HG03060 (cell line): ENCODE results near the gene PDE6B.
"Not testable (repeated sequence)": the region's sequence is repeated elsewhere in the genome, so short reads cannot be mapped to it uniquely, and the experiment has no call there.

Experiments used
- ATAC-seq: cut with Tn5 transposase; IDR thresholded peaks from one replicate; pipeline ENCODE4 v1.9.1; 2021; ENCODE audit warnings: low read depth, moderate number of reproducible peaks; ENCODE audit not compliant: unreplicated experiment

PDE6B gene

DNA sequence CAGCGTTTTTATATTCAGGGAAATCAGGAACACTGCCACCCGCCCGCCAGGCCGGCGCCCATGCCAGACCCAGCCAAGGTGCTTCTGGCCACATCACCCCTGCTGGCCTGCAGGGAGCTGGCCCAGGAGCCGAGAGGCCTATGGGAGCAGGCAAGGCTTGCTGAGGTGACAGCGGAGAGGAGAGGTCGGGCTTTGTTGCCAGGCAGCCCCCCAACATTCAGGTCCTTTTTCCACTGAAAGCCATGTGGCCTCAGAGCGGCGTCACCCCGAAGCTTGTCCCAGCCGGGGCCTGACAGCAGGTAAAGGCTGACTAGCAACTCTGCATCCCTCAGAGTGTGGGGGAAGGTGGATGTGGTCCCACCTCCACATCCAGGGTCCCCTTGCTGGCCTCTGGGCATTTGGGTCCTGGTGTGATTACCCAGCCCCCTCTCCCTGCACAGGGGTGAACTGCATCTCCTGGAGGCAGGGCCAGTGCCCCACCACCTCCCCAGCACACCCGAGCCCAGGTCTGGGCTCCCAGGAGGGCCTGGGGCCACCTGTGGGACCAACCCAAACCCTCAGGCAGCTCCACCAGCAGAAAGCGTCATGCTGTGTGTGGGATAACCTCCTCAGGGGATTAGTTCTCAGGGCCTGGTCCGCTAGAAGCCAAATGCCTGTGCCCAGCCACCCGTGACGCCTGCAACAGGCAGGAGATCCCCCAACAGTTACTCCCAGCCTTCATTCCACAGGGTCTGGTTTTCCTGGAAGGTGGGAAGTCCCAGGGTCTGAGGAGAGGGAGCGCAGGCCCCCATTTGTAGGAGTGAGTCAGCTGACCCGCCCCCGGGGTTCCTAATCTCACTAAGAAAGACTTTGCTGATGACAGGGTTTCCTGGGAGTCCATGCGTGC, at the start of gene PDE6B:
TSS of gene PDE6B (plus strand) at position 869 of the 886 bp plus-strand sequence. CDS start 54 bp downstream, outside the sequence.
- no peak for ATAC-seq

DNA sequence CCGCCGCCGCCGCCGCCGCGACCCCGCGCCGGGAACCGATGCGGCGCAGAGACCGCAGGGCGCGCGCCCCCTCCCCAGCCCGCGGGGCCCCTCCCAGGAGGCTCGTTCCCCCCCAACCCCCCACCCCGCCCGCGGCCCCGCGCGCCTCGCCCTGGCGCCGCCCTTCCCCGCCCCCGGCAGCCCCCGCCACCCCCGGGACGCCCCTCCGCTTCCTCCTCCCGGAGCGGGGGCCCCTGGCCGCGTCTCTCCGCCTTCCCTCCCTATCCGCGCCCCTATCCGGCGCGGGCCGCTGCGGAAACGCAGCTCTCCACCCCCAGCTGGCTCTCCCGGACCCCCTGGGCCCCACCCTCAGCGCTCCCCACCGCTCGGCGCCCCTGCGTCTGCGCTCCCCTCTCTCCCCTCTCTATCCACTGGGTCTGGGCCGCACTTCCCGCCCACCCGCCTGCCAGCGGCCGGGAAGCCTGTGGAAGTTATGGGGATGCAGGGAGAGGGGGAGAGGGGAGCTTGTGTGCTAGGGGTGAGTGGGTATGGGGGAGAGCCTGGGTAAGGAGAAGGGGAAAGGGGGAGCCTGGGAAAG, 49.0 kb upstream of the PDE6B start, which contains the start of gene TMEM271:
TSS of gene TMEM271 (minus strand) at position 51 of the 577 bp plus-strand sequence. CDS start 233 bp downstream, outside the sequence.
- no peak for ATAC-seq

DNA sequence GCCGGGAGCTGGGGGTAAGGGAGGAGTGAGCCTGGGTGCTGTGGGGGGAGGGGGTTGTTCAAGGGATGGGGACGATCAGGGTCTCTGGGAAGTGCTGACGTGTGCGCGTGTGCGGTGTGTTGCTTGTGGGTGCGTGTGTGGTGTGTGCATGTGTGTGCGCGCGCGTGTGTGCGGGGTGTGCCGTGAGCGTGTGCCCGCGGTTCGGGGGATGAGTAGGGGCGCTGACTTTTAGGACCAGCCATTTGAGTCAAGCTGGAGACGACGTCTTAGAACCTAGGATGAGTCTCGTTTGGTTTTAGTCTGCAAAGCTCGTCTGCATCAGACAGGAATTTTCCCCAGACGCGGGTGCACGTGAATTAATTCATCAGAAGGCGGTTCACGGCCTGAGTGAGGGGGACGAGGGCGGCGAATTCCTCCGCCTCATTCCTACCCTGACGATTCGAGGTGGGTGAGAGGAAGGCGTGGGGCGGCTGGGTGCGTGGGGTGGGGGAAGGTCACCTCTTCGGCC, 48.3 kb upstream of the PDE6B start:
- no peak for ATAC-seq

DNA sequence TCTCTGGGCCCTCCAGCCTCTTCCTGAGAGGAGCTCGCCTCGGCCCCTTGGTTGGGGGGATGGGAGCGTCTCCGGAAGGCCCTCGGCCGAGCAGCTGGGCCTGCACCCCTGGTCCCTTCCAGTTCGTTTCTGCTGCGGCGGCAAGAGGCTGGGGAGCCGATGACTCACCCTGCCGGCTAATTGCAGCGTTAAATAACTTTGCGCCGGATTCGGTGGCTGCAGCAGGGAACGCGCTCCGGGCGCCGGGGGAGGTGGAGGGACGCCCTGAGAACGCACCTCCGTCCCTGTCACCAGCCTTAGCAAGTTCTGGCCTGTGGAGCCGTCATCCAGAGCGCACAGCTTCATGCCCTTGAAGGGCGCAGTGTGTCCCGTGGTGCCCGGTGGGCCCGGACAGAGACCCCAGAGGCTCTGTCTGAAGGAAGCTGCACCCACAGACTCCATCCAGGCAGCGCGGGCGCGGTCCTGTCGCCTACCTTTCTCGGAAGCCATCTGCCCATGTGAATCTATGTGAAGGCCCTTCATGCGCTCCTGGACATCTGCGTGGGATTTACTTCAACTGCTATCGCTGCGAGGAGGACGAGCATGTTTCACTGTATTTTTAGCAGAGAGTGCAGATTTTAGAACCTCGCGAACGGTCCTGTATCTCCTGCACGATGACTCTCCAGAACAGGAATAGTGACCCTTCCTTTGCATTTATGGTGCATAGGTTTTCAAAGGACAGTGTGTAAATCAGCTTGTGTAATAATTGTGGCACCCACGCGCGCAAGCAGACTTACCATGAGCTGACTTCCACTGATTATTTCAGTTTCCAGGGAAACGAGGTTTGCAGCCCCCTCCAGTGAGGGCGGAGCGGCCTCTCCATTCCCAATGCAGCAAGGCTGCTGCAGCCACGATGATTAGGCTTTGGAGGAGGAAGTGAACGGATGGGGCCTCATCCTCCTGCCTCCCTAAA, 47.6 kb upstream of the PDE6B start:
- ATAC-seq, result no peak

DNA sequence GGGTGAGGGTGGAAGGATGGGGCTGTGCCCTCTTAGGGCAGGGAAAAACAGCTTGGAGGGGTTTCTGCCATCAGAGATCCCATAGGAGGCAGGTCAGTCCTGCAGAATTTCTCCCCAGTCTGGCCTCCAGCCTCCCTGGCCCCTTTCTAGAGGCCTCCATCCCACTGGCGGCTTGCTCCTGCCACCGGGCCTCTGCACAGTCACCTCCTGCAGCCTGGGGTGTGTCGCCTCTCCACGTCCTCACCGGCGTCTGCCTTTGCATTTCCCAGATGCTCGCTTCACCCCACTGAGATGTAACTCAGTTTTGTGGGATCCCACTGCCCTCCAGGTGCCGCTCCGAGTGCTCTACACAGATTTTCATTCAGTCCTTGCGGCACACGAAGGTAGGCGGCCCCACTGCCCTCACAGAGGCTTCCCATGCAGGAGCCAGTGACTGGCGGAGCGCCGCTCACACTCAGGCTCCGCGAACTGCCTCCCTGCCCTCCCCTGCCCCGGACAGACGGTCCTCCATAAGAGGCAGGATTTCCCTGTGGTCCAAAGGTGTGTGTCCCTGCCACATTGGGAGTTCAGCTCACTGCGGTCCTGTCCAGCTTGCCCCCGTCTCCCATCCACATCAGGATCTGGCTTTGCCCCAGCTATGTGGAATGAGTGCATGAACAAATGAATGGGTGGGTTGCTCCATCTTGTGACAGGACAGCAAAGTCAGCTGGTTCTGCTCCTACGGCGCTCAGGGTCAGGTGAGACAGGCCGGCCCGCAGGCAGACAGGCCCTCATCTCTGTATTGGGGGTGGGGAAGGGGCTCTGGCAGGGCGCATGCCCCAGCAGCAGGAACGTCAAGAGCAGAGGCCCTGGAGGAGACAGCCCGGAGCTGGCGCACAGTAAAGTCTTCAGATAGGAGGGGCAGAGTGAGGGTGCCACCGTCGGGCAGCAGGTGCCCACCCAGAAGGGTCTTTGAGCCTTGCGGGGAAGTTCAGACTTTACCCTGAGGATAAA, 46.6 kb upstream of the PDE6B start:
- ATAC-seq, result no peak

DNA sequence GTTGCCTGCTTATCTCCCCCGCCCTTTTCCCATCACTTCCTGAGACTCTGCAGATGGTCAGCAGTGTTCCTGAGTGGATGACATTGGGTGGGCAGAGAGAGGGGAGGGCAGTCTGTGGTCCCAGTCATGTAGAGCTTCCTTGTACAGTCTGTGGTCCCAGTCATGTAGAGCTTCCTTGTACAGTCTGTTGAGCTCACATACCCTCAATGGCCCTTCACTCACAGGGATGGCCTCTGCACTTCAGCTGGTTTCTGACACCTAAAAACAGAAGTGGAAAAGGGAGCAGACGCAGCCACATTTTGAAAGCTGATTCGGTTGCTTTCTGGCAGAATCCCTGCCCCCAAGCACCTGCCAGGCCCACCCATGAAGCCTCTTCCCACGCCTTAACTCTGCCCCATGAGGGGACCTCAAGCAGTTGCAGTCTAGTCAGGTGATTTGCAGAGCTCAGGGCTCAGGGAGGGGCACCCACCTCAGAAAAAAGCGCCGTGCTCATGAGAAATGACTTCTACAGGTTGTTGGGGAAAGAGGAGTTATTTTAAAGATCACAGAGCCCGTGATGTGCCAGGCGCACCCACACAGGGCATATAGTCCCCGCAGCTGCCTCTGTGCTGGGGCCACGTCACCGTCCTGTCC, 45.7 kb upstream of the PDE6B start:
- ATAC-seq, result no peak

DNA sequence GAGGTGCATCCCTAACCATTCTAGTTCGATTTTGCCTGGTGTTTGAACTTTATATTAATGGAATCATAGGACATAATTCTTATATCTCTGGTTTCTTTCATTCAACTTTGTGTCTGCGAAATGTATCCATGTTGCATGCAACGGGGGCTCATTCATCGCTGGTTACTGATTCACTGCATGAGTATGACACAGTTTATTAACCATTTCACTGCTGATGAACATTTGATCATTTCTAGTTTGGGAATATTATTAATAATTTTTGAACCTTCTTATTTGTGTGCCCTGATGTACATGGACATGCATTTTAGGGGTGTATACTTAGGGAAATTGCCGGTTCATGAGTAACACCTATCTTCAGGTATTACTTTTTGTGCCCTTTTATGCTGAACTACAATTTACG, 44.2 kb upstream of the PDE6B start:
- ATAC-seq, result no peak

DNA sequence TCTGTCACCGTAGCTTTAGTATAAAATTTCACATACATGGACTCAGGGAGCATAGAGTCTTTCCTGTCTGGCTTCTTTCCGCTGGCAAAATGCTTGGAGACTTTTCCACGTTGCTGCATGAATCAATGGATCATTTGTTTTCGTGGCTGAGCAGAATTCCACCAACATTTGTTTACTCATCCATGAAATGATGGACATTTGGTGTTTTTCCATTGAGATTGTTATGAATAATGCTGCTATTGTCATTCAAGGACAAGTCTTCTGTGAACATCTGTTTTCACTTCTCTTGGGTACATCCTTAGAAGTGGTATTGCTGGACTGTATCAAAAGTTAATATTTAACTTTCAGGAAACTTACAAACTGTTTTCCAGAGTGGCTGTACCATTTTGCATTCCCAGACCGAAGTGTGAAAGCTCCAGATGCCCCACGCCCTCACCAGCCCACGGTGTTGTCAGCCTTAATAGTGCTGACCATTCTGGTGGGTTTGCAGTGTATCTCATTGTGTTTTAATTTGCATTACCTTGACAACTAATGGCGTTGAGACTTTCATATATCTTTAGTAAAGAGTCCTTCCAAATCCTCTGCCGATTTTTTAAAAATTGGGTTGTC, 43.5 kb upstream of the PDE6B start:
- ATAC-seq, result no peak

DNA sequence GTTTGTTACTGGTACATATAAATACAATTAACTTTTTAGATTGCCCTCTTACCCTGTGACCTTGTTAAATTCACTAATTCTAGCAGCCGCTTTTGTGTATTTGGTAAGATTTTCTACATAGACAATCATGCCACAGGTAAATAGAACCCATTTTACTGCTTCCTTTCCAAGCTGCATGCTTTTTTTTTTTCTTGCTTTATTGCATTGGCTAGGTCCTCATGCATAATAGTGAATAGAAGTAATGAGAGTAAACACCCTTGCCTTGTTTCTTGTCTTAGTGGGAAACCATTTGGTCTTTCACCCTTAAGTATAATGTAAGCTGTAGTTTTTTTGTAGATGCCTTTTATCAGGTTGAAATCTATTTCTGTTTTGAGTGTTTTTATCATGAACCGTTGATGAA, 41.6 kb upstream of the PDE6B start:
- no peak for ATAC-seq

DNA sequence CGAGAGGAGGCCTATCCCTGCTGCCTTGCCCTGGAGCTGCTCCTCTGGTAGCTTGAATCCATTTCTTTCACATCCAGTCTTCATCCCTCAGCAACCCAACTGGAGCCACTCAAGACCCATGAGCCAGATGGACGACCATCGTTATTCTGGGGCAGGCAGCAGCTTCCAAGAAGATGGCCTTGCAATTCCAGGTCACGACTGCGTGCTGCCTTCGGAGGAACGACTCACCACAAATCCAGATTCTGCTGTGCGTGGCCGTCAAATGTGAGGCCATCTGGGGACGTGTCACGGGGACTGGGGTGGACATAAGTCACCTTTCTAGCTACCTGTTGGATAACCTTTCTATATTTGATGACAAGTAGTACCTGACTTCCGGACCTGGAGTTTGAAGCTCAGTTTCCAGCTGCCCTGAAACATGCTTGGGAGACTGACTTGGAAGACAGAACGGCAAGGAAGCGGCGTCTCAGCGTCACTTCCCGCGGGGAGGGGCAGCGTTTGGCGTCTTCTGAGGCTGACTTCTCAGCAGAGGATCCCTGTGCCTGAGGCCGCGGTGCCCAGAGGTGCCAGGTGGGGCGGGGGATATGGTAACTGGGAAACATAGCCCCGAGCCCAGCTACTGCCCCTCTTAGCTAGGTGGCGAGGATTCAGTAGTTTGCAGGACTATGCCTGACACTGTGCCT, 37.6 kb upstream of the PDE6B start:
- no peak for ATAC-seq

DNA sequence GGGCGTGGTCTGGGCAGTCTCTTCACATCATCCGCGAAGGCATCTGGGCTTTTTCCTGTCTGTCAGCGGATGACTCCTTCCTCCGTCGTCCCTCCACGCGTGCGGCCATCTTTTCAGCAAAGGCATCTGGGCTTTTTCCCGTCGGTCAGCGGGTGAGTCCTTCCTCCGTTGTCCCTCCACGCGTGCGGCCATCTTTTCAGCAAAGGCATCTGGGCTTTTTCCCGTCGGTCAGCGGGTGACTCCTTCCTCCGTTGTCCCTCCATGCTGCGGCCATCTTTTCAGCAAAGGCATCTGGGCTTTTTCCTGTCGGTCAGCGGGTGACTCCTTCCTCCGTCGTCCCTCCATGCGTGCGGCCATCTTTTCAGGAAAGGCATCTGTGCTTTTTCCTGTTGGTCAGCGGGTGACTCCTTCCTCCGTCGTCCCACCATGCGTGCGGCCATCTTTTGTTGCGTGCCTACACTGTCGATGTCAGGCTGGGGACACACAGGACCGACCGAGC, 37.0 kb upstream of the PDE6B start:
- ATAC-seq, result no peak

DNA sequence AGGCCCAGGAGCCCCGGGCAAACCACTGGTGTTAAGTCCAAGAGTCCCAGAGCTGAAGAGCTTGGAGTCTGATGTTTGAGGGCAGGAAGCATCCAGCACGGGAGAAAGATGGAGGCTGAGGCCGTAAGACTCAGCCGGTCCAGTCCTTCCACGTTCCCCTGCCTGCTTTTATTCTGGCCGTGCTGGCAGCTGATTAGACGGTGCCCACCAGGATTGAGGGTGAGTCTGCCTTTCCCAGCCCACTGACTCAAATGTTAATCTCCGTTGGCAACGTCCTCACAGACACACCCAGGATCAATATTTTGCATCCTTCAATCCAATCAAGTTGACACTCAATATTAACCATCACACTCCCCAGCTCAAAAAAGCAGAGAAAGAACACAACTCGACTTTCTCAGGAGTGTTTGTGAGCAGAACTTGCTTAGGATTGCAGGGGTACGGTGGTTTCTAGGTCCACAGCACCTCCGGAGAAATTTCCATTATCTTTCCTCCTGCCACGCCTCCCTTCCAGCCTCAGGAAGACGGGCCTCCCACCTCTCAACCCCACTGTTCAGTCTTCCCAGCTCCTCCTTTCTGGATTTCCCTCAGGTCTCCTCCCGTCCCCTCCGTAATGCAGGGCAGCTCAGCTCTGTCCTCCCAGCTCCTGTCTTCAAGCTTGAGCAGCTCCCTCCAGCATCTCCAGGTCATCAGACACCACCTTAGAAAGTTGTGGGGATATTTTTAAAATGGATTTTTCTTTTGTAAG, 36.0 kb upstream of the PDE6B start:
- ATAC-seq, result no peak

DNA sequence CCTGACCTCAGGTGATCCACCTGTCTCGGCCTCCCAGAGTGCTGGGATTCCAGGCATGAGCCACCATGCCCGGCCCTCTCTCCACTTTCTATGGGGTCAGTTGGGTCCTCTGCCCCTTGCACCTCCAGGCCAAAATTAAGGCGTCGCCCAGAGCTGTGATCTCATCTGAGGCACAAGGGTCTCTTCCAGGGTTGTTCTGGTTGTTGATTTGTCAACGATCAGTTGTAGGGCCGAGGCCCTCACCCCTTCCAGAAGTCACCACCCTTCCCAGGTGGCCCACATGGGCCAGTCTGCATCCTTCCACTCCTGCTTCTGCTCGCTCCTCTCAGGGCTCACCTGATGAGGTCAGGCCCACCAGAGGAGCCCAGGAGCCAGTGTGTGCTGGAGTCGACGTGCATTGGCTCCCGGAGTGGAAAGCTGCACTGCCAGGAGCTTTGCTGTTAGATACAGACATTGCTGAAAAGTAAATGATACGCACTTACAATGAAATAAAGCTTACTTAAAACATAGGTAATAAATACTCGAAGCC, 35.0 kb upstream of the PDE6B start:
- no peak for ATAC-seq

DNA sequence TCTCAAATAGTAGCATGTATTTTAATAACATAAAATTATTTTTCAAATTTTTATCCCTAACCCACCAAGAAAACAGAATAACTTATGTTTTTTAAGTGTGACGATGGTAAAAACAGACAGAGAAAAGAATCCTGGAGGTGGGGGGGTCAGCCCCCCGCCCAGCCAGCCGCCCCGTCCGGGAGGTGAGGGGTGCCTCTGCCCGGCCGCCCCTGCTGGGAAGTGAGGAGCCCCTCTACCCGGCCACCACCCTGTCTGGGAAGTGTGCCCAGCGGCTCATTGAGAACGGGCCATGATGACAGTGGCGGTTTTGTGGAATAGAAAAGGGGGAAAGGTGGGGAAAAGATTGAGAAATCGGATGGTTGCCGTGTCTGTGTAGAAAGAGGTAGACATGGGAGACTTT, 33.2 kb upstream of the PDE6B start:
- not testable (repeated sequence) for ATAC-seq

DNA sequence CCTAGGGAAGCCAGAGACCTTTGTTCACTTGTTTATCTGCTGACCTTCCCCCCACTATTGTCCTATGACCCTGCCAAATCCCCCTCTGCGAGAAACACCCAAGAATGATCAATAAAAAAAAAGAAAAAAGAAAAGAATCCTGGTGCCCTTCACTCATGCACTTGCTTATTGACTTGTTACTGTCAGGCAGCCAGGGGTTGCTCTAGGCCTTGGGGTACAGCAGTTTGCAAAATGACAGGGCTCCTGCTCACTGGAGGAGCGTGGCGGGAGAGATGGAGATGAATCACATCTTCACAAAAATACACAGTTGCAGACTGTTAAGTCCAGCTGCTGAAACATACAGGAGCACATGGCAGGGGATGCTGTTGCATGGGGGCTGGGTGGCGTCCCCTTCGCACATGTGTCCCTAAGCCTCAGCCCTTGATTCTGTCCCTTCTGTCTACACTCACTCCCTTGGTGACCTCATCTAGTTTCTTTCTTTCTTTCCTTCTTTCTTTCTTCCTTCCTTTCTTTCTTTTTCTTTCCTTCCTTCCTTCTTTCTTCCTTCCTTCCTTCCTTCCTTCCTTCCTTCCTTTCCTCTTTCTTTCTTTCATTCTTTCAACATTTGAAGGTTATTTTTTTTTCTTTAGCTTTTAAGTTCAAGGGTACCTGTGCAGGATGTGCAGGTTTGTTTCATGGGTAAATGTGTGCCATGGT, 32.4 kb upstream of the PDE6B start:
- no peak for ATAC-seq

DNA sequence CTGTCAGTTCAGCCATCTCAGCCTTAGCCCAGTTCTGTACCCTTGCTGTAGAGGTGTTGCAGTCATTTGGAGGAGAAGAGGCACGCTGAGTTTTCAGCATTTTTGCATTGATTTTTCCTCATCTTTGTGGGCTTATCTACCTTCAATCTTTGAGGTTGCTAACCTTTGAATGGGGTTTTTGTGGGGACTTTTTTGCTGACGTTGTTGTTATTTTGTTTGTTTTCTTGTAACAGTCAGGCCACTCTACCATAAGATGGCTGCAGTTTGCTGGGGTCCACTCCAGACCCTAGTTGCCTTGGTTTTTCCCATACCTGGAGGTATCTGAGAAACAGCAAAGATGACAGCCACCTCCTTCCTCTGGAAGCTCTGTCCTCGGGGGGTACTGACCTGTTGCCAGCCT, 26.4 kb upstream of the PDE6B start:
- no peak for ATAC-seq
